K562 (cell line): ENCODE measurements around the gene FBL.
"Not testable (repeated sequence)": the region's sequence is repeated elsewhere in the genome, so short reads cannot be mapped to it uniquely, and the experiment has no call there.

ENCODE experiments used
- ARNT ChIP-seq, 2 experiments: fragments of 450-650 bp; IDR thresholded peaks; 2 replicates each; pipeline ENCODE4 v1.6.1; 2016; ENCODE audit warnings: mild to moderate bottlenecking in 1 of 2
- DACH1 ChIP-seq: fragments of 450-650 bp; IDR thresholded peaks from 2 replicates; pipeline ENCODE4 v1.6.1; 2018; ENCODE audit not compliant: partially characterized antibody
- FOS ChIP-seq: IDR thresholded peaks from 3 replicates; pipeline ENCODE4 v1.6.1; 2011; ENCODE audit not compliant: insufficient read length; ENCODE audit errors: extremely low read depth
- YY1 ChIP-seq, 3 experiments: IDR thresholded peaks; 2 replicates each; pipeline ENCODE4 v1.6.1; 2011; ENCODE audit warnings: low read length in 2 of 3, mild to moderate bottlenecking in 2 of 3, moderate library complexity in 2 of 3, borderline replicate concordance in 1 of 3, control low read depth in 1 of 3, low read depth in 1 of 3; ENCODE audit not compliant: insufficient read depth in 3 of 3, insufficient replicate concordance in 2 of 3, control insufficient read depth in 1 of 3, insufficient read length in 1 of 3; ENCODE audit errors: extremely low read depth in 1 of 3
- ZEB2 ChIP-seq: fragments of 450-650 bp; IDR thresholded peaks from 2 replicates; pipeline ENCODE4 v1.6.1; 2016
- ZNF121 ChIP-seq: sonication (generic); formaldehyde crosslinking; conservative IDR thresholded peaks from 2 replicates; pipeline ENCODE4 v1.8.0; 2022; ENCODE audit warnings: missing genetic modification reagents
- TF ChIP-seq, protein P1 (sequence below): fragments of 450-650 bp; formaldehyde crosslinking; IDR thresholded peaks from 2 replicates; pipeline ENCODE4 v1.4.0; 2022; ENCODE audit warnings: missing genetic modification characterization
- TF ChIP-seq, protein P2 (sequence below), 2 experiments: fragments of 450-650 bp in 1 of 2; sonication (generic) in 1 of 2; formaldehyde crosslinking; conservative IDR thresholded peaks; 2 replicates each; pipeline versions ENCODE4 v1.4.0 to v1.8.1; 2020 to 2022; ENCODE audit warnings: mild to moderate bottlenecking in 1 of 2, missing genetic modification reagents in 1 of 2

DNA sequence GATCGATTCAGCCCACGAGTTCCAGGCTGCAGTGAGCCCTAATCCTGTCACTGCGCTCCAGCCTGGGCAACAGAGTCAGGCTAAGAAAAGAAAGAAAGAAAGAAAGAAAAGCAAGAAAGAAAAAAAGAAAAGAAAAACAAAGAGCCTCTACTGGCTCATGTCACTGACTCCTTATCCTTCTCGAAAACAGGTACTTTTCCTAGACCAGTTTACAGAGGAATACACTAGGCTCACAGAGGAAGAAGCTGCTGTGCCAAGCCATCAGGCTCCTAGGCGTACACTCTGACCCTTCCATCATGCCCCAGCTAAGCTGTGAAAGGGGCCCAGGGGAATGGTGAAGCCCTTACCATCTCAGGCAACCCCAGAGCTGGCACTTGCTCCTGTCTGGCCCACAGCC lies 46.3 kb upstream of the FBL start:
- not testable (repeated sequence) for TF ChIP-seq ARNT (IDR thresholded peaks at IDR 0.05); FOS; DACH1; YY1 (IDR thresholded peaks at IDR 0.05; ENCODE audit: borderline replicate concordance in 1 of 3, control insufficient read depth in 1 of 3, extremely low read depth in 1 of 3, insufficient read depth in 3 of 3, insufficient read length in 1 of 3, insufficient replicate concordance in 2 of 3, low read depth in 1 of 3, low read length in 2 of 3); ZNF121 (CRISPR knock-in tag); ZEB2
- TF ChIP-seq, protein P1, sequence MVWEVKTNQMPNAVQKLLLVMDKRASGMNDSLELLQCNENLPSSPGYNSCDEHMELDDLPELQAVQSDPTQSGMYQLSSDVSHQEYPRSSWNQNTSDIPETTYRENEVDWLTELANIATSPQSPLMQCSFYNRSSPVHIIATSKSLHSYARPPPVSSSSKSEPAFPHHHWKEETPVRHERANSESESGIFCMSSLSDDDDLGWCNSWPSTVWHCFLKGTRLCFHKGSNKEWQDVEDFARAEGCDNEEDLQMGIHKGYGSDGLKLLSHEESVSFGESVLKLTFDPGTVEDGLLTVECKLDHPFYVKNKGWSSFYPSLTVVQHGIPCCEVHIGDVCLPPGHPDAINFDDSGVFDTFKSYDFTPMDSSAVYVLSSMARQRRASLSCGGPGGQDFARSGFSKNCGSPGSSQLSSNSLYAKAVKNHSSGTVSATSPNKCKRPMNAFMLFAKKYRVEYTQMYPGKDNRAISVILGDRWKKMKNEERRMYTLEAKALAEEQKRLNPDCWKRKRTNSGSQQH (CRISPR knock-in tag) = not testable (repeated sequence)
- TF ChIP-seq, protein P2, sequence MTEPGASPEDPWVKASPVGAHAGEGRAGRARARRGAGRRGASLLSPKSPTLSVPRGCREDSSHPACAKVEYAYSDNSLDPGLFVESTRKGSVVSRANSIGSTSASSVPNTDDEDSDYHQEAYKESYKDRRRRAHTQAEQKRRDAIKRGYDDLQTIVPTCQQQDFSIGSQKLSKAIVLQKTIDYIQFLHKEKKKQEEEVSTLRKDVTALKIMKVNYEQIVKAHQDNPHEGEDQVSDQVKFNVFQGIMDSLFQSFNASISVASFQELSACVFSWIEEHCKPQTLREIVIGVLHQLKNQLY (CRISPR knock-in tag; conservative IDR thresholded peaks at IDR 0.05) = not testable (repeated sequence)
